HUES6 (cell line): ENCODE measurements around the gene PCBP3.

ENCODE experiments used
- H3K27ac ChIP-seq: 2 replicates; pipeline ENCODE4 v1.7.0; 2013; ENCODE audit warnings: low read depth, mild to moderate bottlenecking, low read length, inconsistent platforms
- H3K27me3 ChIP-seq: 2 replicates; pipeline ENCODE4 v1.6.1; 2013; ENCODE audit warnings: low read length; ENCODE audit not compliant: control insufficient read depth, insufficient read depth
- H3K36me3 ChIP-seq: 2 replicates; pipeline ENCODE4 v1.6.1; 2013; ENCODE audit warnings: low read length; ENCODE audit not compliant: control insufficient read depth, insufficient read depth
- H3K4me1 ChIP-seq: 2 replicates; pipeline ENCODE4 v1.6.1; 2013; ENCODE audit warnings: low read length; ENCODE audit not compliant: control insufficient read depth, insufficient read depth
- H3K4me3 ChIP-seq: 2 replicates; pipeline ENCODE4 v1.5.1; 2013; ENCODE audit warnings: low read depth, low read length
- H3K9ac ChIP-seq: one replicate; pipeline ENCODE4 v1.6.1; 2013; ENCODE audit warnings: mild to moderate bottlenecking, low read length
- H3K9me3 ChIP-seq: 2 replicates; pipeline ENCODE4 v1.6.1; 2013; ENCODE audit warnings: low read depth, low read length; ENCODE audit not compliant: control insufficient read depth, insufficient read depth

Gene PCBP3

DNA sequence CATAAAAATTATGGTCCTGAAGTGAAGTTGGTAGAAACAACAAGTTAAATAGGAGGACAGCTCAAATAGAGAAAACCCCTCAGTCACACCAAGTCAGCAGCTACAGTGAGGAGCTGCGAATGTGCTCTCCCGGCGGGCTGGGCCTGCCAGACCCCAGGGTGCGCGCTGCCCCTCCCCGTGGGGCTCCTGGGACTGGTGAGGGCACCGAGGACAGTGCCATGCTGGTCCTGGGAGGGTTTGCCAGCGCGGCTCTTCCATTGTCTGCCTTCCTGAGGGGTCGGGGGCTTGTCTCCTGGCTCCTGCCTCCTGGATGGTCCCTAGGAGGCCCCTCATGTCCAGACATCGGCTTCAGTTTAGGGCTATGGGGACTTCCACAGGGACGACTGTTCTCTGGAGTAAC is 121.8 kb downstream of the PCBP3 start:
- H3K4me3 ChIP-seq: no peak overlapping the region
- no peaks in the 10 kb centered on the region for H3K4me1 ChIP-seq
- no peak overlapping the region for H3K9ac ChIP-seq
- H3K27me3 ChIP-seq: no peaks in the 10 kb centered on the region
- no peaks in the 10 kb centered on the region for H3K9me3 ChIP-seq
- no peaks in the 10 kb centered on the region for H3K36me3 ChIP-seq
- no peak overlapping the region for H3K27ac ChIP-seq

DNA sequence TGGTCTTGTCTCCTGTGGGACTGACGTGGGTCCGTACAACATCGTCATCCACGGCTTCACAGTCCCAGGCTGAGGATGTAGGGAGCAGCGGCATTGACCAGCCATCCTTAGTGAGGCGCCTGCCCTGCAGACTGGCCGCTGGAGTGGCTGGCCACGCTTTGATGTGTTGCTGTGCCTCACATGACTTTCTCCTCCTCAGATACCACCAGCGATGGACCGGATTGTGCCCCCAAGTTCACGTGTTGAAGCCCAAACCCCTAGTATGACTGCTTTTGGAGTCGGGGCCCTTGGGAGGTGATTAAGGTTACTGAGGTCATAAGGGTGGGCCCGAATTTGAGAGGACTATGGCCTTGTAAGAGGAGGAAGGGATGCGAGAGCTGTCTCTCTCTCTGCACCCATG is 122.5 kb downstream of the PCBP3 start:
- H3K27me3 ChIP-seq: no peaks in the 10 kb centered on the region
- no peaks in the 10 kb centered on the region for H3K36me3 ChIP-seq
- H3K4me1 ChIP-seq: no peaks in the 10 kb centered on the region
- H3K9ac ChIP-seq: no peak overlapping the region
- no peak overlapping the region for H3K27ac ChIP-seq
- H3K9me3 ChIP-seq: no peaks in the 10 kb centered on the region
- no peak overlapping the region for H3K4me3 ChIP-seq

DNA sequence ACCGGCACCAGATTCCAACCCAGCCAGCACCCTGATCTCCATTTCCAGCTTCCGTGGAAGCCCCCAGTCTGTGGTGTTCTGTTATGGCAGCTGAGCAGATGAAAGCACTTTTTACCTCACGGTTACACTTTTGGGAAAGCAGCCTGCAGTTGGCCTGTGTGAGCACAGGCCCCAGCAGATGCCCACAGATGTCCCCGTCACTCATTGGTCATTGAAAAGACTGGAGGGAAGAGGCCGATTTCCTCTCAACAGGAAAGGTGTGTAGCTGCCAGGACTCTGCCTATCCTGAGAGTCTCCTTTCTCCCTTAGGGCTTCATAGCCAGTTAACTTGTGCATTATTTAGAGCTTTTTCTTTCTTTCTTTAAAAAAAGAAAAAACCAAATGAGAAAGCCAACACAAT is 123.0 kb downstream of the PCBP3 start:
- no peak overlapping the region for H3K9ac ChIP-seq
- H3K27ac ChIP-seq: no peak overlapping the region
- H3K9me3 ChIP-seq: no peaks in the 10 kb centered on the region
- H3K36me3 ChIP-seq: no peaks in the 10 kb centered on the region
- no peaks in the 10 kb centered on the region for H3K4me1 ChIP-seq
- H3K4me3 ChIP-seq: no peak overlapping the region
- H3K27me3 ChIP-seq: no peaks in the 10 kb centered on the region

DNA sequence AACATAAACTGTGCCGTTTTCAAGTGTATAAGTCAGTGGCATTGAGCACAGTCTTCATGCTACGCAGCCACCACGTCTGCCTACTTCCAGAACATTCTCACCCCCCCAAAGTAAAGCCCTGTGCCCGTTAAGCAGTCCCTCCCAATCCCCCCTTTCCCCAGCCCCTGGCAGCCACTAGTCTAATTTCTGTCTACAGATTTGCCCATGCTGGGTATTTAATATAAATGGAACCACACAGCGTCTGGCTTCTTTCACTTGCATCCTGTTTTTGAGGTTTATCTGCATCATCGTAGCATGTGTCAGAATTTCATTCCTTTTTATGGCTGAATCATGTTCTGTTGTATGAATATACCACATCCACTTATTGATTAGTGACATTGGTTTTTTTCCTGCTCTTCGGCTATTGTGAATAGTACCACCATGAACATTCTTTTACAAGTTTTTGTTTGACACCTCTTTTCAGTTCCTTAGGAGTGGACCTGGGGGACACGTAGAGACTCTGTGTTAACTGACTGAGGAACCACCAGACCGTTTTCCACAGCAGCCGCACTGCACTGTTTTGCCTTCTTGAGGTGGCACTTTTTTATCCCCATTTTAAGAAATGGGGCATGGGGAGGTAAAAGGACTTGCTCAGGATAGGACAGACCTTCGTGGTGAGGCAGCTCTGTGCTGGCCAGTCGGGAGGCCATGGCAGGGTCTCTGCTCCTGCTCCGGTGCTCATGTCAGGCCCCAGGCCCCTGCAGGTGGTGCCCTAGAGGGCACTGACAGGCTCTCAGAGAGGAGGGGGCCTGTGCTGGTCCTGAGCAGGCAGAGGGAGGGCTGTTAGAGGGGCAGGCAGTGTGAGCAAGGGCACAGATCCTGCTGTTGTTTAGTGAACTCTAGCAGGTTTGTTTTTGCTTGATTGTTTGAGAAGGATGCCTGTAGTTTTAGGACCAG is 123.8 kb downstream of the PCBP3 start:
- H3K9ac ChIP-seq: no peak overlapping the region
- no peaks in the 10 kb centered on the region for H3K9me3 ChIP-seq
- H3K27ac ChIP-seq: no peak overlapping the region
- no peak overlapping the region for H3K4me3 ChIP-seq
- H3K27me3 ChIP-seq: no peaks in the 10 kb centered on the region
- H3K4me1 ChIP-seq: no peaks in the 10 kb centered on the region
- H3K36me3 ChIP-seq: no peaks in the 10 kb centered on the region

DNA sequence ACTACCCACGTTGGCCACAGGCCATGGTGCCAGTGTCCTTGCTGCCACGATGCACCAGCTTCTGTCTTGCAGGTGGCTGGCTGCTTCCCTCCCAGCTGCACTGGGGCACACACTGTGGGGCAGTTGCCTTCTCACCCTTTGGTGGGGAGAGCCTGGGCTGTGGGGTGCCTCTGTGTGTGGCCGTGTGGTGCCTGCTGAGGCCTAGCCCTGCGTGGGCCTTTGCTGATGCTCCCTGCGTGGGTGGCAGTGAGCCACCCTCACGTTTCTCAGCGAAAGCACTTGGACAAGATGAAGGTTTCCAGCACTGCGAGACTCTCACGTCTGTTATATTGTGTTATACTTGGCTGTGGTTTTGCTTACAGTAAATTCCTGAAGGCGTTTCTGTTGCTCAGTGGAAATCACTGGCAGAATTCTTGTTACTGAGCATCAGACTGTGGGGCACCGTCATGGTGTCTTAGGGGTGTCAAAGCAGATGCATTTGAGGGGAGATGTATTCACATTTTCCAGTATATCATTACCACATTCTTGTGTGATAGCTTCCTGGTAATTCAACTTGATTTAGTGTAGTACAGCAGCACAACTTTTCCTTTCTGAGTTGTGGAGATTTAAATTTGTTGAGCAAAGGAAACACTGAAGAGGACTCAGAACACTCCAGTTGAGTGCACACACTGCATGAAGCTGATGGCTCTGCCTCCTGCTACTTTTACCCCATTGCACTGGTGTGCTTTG is 124.7 kb downstream of the PCBP3 start:
- Histone ChIP-seq H3K36me3 (no peaks in the 10 kb centered on the region), H3K27me3 (no peaks in the 10 kb centered on the region), H3K9ac (no peak overlapping the region), H3K4me3 (no peak overlapping the region), H3K9me3 (no peaks in the 10 kb centered on the region), H3K4me1 (no peaks in the 10 kb centered on the region), H3K27ac (no peak overlapping the region)

DNA sequence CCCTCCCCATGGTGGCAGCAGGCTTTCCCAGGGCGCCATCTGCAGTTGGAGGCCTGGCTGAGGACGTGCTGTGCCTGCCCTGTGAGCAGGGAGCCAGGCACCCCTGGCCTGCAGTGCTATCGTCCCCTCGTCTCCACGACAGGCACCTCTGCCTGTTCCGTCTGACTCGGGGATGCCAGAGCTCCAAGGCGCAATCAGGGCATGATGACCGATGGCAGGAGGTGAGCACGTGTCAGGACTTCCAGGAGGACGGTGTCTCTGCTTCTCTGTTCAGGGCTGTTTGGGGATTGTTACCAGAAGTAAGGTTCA is 125.2 kb downstream of the PCBP3 start:
- no peaks in the 10 kb centered on the region for H3K27me3 ChIP-seq
- no peak overlapping the region for H3K9ac ChIP-seq
- H3K36me3 ChIP-seq: no peaks in the 10 kb centered on the region
- no peaks in the 10 kb centered on the region for H3K4me1 ChIP-seq
- H3K27ac ChIP-seq: no peak overlapping the region
- H3K9me3 ChIP-seq: no peaks in the 10 kb centered on the region
- no peak overlapping the region for H3K4me3 ChIP-seq

DNA sequence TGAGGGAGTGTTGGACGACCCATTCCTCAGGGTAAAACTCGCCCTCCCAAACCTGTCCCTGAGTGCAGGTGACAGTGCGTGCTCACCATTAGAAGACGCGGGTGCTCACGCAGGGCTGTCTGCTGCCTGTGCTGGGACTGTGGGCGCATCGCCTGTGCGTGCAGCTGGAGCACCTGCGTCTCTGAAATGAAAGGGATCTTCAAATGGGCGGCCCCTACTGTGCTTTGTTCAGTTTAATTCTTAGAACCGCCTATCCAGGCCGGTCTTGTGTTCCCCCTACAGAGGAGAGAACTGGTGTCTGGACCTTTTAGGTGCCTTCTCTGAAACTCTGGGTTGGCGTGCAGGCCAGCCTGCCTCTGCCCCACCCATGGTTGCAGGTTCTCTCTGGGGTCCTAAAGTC is 125.8 kb downstream of the PCBP3 start:
- H3K36me3 ChIP-seq: no peaks in the 10 kb centered on the region
- H3K4me1 ChIP-seq: no peaks in the 10 kb centered on the region
- no peaks in the 10 kb centered on the region for H3K27me3 ChIP-seq
- H3K9me3 ChIP-seq: no peaks in the 10 kb centered on the region
- H3K9ac ChIP-seq: no peak overlapping the region
- no peak overlapping the region for H3K27ac ChIP-seq
- no peak overlapping the region for H3K4me3 ChIP-seq

DNA sequence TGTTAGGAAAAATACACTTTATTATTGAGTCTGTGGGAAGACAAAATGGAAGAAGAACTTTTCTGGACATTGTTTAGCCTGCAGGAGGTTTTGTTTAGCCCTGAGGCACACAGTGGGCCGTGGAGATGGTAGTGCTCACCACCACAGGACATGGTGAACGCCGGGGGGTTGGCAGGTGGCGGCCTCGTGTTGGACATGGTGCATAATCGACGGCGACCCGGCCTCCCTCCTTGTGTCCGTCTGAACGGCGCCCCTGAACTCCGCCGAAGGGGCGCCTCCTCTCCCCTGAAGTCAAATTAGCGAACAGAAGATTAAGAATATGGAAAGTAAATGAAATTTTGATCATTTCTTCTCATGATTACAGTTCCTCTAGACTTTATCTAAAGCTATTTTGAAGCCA is 126.4 kb downstream of the PCBP3 start:
- Histone ChIP-seq H3K9ac (no peak overlapping the region), H3K36me3 (no peaks in the 10 kb centered on the region), H3K4me1 (no peaks in the 10 kb centered on the region), H3K4me3 (no peak overlapping the region), H3K9me3 (no peaks in the 10 kb centered on the region), H3K27ac (no peak overlapping the region), H3K27me3 (no peaks in the 10 kb centered on the region)

DNA sequence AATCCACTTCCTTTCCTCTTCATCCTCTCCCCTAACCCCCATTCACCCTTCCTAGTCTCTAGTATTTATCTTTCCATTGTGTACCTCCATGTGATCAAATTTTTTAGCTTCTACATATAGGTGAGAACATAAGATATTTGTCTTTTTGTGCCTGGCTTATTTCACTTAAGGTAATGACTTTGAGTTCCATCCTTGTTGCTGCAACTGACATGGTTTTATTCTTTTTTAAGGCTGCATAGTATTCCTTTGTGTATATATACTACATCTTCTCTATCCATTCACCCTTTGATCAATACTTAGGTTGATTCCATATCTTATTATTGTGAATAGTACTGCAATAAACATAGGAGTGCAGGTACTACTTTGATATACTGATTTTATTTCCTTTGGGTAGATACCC is 128.7 kb downstream of the PCBP3 start:
- H3K9me3 ChIP-seq: no peaks in the 10 kb centered on the region
- H3K9ac ChIP-seq: no peak overlapping the region
- H3K4me1 ChIP-seq: no peaks in the 10 kb centered on the region
- H3K4me3 ChIP-seq: no peak overlapping the region
- no peaks in the 10 kb centered on the region for H3K27me3 ChIP-seq
- H3K36me3 ChIP-seq: no peaks in the 10 kb centered on the region
- H3K27ac ChIP-seq: no peak overlapping the region

DNA sequence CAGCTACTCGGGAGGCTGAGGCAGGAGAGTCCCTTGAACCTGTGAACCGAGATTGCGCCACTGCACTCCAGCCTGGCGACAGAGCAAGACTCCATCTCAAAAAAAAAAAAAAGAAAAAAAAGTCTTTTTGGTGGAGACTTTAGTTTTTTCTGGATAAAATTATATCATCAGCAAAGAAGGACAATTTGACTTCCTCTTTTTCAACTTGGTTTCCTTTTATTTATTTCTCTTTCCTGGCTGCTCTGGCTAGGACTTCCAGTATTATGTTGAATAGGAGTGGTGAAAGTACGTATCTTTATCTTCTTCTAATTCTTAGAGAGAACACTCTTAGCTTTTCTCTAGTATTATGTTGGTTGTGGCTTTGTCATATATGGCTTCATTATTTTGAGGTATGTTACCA is 130.8 kb downstream of the PCBP3 start:
- Histone ChIP-seq H3K9me3 (no peaks in the 10 kb centered on the region), H3K27me3 (no peaks in the 10 kb centered on the region), H3K27ac (no peak overlapping the region), H3K4me1 (no peaks in the 10 kb centered on the region), H3K4me3 (no peak overlapping the region), H3K9ac (no peak overlapping the region), H3K36me3 (no peaks in the 10 kb centered on the region)

DNA sequence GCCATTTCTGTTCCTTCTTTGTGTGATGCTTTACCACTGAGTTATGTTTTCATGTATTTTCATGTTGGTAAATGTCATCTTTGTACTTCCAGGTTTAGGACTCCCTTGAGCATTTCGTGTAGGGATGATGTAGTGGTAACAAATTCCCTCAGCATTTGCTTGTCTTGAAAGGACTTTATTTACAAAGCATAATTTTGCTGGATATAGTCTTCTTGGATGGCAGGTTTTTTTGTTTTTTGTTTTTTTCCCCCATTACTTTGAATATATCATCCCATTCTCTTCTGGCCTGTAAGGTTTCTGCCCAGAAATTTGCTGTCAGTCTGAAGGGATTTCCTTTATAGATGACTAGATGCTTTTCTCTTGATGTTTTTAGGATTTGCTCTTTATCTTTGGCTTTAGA is 133.4 kb downstream of the PCBP3 start:
- H3K4me3 ChIP-seq: no peak overlapping the region
- H3K36me3 ChIP-seq: no peaks in the 10 kb centered on the region
- no peaks in the 10 kb centered on the region for H3K4me1 ChIP-seq
- H3K27me3 ChIP-seq: no peaks in the 10 kb centered on the region
- H3K9ac ChIP-seq: no peak overlapping the region
- H3K9me3 ChIP-seq: no peaks in the 10 kb centered on the region
- H3K27ac ChIP-seq: no peak overlapping the region
